A204.1 (cell line): ENCODE measurements around the gene FERMT2.
"Not testable (repeated sequence)": the region's sequence is repeated elsewhere in the genome, so short reads cannot be mapped to it uniquely, and the experiment has no call there.

Source experiments
- FAIRE-seq: peaks from 2 replicates; lab custom pipeline; 2012; peaks lifted over from hg19 to GRCh38; lab: Jason Lieb, UNC

FERMT2 gene

DNA sequence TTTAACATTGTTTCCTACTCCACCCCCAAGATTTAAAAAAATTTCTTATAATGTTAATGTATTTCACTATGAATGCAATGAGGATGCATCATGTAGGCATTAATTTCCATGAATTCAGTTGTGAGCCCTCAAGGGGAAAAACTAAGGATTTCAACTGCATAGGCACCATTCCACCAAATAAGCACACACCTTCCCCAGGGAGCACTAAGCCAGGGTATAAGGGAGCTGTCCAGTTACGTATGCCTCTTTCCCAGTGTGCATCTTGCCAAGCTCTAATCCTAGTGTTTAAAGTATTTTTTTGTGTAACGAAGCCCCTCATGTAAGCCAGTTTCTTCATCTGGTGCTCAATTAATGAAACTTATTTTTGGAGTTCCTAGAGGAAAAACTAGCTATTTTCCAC lies 6.6 kb downstream of the FERMT2 start:
- no peak for FAIRE-seq

DNA sequence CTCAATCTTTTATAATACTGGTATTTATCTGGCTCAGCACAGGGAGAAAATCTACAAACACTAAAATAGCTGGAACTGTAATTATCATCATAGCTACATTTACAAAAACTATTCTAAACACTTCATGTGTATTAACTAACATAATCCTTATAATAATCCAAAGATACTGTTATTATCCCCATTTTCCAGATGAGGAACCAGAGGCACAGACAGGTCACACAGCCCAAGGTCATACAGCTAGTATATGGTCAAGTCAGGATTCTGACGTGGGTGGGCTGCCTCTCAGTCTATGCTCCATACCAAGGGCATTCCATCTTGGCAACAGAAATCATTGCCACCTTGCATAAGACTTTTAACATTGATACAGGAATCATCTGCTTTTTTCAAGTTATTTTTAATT lies 11.4 kb downstream of the FERMT2 start:
- no peak for FAIRE-seq

DNA sequence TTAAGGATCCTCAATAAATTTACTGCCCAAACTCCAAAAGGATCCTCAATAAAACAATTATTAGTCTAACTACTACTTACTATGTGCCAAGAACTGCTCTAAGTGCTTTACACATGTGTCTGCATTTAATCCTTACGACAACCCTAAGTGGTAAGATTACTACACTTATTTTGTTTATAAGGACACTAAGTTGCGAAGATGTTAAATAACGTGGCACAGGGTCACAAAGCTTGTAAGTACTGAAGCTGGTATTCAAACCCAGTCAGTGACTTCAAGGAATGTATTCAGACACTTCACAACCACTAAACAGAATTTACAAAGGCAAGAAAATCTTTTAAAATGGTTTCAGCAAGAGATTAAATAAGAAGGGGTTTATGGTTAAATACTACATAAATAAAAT lies 13.0 kb downstream of the FERMT2 start:
- no peak for FAIRE-seq

DNA sequence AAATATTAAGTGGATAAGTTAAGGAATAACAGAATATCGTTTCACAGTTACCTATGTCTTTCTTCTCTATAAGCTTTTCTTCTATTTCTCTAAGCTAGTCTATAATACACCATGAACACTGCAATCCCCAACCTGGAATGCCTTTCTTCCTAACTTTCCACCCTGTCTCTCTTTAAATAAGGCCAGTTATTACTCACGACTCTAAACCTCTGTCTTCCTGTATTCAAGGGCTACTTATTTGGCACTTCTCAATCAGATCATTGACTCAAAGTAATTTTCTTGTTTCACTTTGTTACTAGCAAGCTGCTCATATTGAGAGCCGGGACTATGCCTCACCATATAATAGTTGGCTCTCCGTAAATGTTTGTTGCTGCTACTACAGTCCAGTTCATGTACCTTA lies 13.5 kb downstream of the FERMT2 start:
- FAIRE-seq, result no peak

DNA sequence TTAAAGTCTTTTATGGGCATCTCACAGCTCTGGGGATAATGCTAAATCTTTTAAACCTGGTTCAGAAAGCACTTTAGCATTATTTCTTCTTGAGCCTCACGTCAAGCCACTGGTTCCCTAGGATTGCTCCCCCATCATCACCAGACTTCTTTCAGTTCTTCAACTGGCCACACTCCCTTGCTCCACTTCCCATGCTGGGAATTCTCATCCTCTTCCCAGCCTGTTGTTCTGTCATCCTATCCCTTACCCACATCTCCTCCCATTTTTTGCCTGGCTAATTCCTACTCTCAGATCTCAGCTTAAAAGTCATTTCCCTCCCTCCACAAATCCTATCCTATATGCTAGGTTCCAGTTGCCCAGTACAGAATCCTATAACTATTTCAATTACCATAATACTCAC lies 14.4 kb downstream of the FERMT2 start:
- no peak for FAIRE-seq

DNA sequence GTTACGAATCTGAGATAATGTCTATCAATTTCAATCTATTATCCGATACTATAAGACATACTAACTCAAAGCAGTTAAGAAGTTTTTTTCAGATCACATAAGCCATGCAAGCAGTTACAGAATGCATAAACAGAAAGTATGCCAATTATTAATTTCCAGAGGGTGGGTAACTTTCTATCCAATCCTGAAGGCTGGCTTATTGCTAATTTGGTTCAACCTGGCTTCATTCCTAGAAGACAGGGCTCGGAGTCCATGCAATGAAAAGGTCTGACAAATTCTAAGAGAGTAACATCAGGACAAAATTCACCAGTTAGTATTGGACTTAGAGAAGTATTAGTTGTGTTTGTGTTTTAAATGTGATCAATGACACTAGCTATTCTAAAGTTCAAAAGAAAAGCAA lies 15.0 kb downstream of the FERMT2 start:
- no peak for FAIRE-seq

DNA sequence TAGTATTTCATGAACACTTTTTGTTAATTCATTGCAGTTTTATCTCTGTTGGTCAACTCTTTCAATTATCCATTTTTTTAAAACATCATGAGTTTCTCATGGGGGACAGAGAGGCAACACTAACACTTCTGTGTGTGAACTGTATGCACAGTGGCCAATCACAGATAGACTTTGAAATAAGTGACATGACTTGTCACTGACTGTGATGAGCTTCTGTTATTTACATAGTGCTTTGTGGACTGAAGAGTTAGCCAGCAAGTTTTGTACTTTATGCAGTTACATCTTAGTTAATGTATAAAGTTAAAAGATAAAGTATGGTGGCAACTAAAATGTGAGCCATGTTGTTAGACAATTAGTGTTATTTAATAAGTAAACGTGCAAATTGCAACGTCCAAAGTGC lies 16.1 kb downstream of the FERMT2 start:
- no peak for FAIRE-seq

DNA sequence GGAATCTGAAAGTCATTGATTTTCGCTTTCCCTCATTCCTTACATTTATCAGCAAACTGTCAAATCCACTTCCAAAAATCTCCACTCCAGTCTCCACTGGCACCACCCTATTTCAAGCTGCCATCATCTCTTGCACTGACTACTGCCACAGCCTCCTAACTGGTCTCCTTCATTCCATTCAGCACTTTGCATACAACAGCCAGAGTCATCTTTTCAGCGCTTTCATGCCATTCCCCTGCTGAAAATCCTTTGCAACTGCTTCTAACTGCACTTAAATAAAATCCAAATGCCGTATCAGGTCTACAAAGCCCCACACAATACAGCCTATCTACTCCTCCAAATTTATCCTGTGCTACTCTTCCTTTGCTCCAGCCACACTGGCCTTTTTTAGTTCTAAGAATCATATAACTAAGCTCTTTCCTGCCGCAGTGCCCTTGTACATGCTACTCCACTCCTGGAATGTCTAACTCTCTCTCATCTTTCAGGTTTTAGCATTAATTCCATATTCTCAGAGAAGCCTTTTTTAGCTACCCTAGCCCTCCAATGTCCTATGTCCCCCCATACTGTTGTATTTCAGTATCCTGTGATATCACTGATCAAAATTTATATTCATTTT lies 21.6 kb downstream of the FERMT2 start:
- FAIRE-seq, result no peak

DNA sequence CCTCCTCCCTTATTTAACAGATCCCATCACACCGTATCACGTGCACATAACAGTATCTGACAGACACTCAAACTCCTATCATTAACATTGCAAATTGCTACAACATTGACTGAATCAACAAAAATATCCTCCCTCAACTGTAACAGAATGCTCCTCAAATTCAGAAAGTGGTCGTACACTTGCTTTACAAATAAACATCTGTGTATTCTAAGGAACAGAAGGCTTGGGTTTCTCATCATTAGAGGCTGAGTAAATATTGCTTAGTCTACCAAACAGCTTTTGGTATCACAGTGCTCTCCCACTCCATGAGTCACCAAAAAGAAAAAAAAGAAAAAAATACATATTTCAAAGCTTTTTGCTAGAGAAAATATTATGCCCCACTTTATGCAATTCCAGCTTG lies 23.9 kb downstream of the FERMT2 start:
- FAIRE-seq, result no peak

DNA sequence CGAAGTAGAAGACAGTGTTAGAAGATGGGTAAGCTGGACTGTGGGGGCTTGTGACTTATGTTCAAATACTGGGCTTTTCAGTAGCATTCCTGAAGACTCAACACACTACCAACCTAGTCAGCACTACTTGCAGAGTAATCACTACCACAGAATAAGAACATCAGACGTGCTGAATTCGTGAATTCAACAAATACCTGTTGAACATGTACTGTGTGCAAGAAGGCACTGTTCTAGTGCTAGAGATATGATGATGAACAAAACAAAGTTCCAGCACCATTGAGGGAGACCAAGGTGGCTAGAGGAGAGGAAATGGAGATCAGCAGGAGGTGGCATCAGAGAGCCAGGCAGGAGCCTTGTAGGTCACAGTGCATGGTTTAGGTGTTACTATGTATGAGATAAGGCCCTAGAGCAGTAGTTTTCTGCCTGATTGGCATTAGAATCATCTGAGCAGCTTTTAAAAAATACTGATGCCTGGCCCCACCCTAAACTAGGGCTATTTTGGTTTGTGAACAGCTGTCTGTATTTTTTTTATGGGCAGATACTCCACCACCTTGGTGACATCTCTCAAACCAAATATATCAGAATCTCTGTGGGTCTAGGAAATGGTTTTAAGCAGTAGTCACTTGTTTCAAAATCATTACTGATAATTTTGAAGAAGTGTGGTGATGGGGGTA lies 26.8 kb downstream of the FERMT2 start:
- no peak for FAIRE-seq

DNA sequence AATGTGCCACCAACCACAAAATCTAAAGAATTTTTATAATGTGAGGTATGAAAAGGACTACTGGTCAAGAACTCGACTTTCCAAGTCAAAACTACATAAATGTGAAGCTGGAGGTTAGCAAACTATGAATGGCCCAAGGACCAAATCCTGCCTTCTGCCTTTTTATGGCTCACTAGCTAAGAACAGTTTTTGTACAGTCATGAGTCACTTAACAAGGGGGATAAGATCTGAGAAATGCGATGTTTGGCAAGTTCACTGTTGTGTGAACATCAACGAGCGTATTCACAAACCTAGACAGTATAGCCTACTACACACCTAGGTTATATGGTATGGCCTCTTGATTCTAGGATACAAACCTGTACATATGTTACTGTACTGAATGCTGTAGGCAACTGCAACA lies 28.2 kb downstream of the FERMT2 start:
- FAIRE-seq, result no peak

DNA sequence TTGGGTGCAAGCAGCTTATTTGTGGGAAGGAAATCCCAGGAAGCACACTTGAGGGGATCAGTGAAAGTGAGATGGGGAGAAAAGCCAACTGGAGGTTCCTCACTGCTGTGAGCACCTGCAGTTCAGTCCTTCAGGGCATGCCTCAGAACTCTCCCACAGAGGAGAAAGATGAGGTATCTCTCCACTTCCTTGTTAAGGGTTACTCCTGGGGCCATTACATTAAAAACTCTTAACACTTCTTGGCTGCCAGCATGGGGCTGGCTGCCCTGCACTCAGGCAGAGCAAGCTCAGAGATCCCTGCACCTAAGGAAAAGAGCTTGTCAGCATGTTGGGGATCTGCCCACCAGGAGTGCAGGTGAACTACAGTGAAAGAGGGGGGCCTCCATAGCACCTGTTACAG lies 28.8 kb downstream of the FERMT2 start:
- FAIRE-seq, result no peak

DNA sequence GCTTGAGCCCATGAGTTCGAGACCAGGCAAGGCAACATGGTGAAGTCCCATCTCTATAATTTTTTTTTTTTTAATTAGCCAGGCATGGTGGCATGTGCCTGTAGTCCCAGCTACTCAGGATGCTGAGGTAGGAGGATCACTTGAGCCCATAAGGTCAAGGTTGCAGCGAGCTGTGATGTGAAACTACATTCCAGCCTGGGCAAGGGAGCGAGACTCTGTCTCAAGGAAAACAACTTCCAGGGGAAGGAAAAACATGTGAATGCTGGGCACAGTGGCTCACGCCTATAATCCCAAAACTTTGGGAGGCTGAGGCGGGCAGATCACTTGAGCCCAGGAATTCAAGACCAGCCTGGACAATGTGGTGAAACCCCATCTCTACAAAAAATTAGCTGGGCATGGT lies 30.4 kb downstream of the FERMT2 start:
- not testable (repeated sequence) for FAIRE-seq

DNA sequence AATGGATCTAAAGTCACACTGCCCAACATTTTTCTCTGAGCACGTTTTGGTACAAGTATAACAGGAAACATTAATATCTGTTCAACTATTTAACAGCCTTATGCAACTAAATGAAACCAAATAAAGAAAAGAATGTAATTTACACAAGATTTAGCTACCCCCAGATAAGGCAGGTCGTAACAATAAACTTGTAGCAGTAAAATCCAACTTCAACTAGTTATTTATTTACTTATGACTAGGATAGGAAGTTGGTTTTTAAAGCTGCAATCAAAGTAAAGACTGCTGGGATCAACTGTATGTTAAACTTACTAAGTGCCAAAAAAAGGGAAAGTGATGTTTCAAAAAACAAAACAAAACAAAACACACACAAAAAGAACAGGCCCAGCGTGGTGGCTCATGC lies 30.9 kb downstream of the FERMT2 start:
- FAIRE-seq, result no peak

DNA sequence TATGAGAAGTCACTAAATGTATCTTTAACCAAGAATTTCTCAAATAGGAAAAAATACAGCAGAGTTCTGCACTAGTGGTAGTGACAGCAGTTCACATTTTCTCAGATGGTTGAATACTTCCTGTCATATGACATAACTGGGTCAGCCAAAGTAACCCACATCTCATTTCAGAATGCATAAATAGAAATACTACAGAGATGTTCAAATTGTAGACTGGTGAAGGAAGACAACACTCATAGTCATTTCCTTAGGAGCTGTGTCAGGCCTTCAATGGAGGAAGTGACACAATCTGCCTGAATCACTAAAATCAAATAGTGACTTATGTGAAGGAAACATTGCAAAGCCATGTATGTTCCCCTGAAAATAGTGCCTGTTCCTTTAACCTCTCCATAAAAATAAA lies 32.4 kb downstream of the FERMT2 start:
- no peak for FAIRE-seq

DNA sequence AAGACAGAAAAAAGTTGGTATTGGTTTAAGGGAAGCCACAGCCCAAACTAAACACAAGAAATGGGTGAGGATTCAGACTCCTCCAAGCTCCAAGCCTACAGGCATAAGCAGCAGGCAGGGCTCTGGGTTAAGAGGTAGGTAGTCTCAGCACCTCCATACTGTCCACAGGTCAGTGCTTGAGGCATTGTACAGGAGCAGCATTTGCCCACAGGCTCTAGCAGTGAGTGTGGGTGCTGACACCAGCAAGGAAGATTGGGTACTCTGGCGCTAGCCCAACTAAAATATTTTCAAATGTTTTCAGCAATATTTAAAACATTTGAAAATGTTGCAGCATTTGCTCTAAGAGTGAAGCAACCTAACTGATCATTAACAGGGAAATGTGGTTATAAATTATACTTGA lies 33.1 kb downstream of the FERMT2 start:
- no peak for FAIRE-seq

DNA sequence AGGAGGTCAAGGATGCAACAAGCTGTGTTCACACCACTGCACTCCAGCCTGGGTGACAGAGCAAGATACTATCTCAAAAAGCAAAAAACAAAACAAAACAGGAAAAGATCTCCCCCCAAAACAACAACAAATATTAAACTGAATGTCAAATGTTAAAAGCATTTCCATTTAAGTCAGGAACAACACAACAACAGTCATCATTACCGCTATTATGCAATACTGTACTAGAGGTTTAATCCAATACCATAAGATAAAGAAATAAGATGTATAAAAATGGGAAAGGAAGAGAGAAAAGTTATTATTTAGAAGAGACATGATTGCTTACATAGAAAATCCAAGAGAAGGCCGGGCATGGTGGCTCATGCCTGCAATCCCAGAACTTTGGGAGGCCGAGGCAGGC lies 36.6 kb downstream of the FERMT2 start:
- no peak for FAIRE-seq

DNA sequence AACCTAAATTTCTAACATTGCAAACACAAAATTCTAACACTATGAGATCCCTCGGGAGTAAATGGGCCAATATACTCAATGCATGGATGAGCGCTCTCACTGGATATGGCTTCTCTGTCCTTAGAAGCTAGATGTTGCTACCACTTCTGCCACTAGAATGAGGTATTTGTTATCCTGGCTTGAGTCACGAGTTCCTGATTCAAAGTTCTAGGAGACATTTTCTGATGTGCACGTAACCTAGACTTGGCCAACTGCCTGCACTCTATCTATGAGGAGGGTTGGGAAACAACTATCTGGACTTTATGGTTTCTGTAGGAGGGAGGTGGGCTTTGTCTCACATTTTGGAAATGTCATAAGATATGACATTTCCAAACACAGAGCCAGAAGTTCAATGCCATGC lies 37.6 kb downstream of the FERMT2 start:
- no peak for FAIRE-seq

DNA sequence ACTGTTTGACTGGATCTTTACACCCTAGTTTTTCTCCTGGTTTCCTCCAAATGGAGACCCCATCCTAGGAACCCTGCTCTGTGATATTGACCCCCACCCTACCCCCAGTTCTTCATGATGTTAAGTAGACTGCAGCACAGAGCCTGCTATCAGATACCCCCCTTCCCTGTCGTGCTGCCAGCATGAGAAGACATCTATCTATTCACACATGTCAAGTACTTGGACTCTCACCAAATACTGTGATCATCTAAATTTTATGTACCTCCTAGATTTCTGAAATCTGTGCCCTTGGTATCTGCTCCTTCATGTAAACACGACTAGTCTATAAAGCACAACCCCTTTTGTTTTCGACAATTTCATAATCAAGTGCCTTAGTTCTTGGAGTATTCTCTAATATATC lies 38.9 kb downstream of the FERMT2 start:
- FAIRE-seq, result no peak

DNA sequence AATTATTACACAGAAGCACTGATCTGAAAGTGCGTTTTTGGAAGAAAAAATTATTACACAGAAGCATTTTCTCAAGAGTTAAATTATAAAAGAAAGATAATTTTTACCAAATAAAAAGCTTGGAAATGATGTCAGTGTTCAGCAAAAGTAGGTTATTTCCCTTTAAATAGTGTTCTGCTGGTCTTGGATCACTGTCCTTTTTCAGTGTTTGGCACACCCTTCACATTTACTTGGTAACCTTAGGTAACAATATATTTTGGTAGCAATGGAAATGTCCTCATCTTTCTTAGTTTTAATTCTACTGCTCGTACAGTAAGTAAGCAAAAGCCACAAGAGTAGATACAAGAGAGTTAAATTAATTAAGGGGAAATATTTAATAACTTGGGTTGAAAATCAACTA lies 40.3 kb downstream of the FERMT2 start:
- FAIRE-seq, result no peak

DNA sequence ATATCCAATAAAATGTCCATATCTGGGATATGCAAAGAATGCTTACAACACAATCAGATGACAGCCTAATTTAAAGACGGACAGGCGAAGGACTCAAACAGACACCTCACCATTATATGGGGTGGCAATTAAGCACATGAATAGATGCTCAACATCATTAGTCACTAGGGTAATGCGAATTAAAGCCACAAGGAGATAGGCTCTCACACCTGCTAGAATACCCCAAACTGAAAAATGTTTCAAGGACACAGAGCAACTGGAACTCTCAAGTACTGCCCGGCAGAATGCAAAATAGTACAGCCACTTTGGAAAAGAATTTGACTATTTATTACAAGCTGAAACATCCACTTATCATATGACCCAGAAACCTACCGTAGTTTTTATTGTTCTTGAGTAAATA lies 42.9 kb downstream of the FERMT2 start:
- FAIRE-seq, result no peak

DNA sequence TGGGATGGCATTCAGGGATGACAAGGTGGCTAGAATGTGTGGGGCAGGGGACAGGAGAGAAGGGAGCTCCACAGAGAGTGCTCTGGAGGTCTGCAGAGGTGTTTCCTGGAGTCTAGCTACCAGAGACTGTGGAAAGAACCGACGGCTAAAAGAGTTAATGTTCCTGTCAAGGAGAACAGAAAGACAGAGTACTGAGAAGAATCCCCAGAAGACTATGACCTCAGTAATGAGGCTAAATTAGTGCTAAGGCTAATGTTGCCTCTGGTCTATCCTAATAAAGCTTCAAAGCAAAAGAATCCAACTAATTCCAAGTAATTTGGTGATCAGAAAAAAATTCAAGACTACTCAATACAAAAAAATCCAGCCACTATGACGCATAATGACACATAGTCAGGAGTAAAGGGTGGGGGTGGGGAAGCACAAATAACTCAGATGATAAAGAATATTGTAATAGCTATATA lies 44.7 kb downstream of the FERMT2 start:
- no peak for FAIRE-seq

DNA sequence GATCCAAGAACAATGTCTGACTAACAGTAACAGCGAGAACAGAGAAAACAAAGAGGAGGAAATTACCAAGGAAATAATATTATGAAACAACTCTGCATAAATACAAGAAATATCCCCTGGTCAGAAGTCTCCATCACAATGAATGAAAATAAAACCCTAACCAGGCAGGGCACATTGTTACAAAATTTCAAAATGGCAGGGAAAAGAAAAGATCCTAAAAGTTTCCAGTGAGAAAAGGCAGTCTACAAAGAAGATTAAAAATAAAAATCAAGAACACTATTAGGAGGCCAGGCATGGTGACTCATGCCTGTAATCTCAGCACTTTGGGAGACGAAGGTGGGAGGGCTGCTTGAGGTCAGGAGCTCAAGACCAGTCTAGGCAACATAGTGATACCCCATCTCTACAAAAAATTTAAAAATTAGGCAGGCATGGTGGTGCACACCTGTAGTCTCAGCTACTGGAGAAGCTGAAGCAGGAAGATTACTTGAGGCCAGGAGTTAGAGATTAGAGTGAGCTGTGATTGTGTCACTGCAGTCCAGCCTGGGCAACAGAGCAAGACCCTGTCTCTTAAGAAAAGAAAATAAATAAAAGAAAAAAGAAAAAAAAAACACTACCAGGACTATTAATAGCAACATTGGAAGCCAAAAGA lies 47.8 kb downstream of the FERMT2 start:
- FAIRE-seq, result no peak

DNA sequence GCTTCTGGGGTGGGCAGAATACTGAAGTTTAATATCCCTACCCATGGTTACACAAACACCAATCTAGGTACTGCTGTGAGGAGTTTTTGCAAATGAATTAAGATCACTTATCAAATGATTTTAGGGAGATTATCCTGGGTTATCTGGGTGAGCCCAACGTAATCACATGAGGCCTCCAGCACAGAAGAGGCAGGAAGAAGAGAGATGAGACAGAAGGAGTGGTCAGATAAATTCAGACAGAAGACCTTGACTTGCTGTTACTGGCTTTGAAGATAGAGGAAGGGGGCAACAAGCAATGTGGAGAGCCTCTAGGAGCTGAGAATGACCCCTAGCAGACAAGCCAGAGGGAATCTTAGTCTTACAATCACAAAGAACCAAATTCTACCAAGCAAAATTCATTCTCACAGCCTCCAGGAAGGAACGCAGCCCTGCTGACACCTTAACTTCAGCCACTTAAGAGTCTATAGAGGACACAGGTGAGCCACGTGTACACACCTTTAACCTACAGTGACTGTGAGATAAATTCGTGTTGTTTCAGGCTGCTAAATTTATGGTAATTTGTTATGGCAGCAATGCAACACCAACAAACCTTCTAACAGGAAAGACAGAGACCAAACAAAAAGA lies 49.4 kb downstream of the FERMT2 start:
- no peak for FAIRE-seq
